ENCODE data around the gene GNPDA2. TPM values are rescaled to one million over a fixed set of nuclear protein-coding genes. Genes with fewer than 3 reads are reported as not detected.
"Not testable (repeated sequence)": the region's sequence is repeated elsewhere in the genome, so short reads cannot be mapped to it uniquely, and the experiment has no call there.

Gene GNPDA2
- 17.6 TPM for total RNA-seq

DNA sequence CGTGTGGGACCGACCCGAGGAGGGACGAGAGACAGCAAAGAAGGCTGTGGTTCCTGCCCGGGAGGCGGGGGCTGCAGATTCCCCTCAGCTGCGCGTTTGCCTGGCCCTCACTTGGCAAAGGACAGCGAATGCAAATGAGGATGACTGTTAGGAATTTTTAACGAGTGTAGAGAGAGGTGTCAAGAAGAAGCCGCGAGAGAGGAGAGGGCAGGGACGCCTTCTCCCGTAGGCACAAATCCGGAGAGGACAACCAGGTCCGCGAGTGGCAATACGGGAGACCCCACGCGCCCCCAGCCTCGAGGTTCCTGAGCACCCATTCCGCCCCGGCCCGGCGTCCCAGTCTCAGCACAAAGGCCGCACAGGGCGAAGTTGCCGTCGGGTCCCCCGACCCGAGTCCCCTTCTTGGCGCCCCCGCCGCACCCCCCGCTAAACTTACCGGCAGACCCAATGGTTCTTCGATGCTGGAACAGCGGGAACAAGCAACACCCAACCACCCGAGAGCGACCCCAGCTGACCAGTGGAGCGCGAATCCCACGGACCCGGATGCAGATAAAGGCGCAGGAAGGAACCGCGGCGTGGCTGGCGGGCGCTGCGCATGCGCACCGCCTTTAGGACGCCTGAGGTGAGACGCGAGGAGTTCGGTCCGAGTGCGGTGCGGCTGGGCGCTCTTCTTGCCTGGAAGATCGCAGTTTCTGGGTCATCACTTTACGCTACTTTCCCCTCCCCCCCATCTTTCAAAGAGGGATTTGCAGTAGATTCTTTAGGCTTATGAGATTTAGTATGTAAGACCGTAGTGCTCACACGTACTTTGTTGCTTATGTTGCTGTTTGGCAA lies at the start of gene GNPDA2:
Gene GNPDA2, minus strand, starts transcription at position 519 of the 834 bp plus-strand sequence. CDS start 4,349 bp downstream, outside the sequence.
- ATAC-seq (peak; percentile 99), DNase-seq (ENCODE audit: low spot score) (peak; percentile 93)
- intact Hi-C loops (cut with DNase I): no loop called here

DNA sequence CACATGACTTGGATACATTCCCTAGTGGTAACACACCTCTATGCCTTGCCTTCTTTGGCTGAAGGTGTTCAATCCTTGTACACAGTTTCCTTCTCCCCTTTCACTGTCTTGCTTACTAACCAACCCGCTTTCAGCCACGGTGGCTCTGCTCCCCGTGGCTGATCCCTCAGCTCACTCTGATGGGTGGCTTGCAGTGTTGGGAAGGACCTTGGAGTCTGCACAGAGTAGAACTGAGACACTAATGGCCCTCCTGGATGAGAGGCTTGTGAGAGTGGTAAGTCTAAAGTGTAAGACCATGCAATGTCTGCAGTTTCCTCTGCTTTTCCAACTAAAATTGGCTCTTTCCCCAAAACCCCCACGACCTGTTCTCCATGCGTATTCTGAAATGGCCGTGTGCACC lies 46.0 kb upstream of the GNPDA2 start:
- ATAC-seq: no peak
- DNase-seq (ENCODE audit: low spot score): no peak
- intact Hi-C loops (cut with DNase I): no loop called here

GRCh38 chr4:44771789-44772188 lies 45.4 kb upstream of the GNPDA2 start:
- DNase-seq (ENCODE audit: low spot score) (no peak), ATAC-seq (no peak)
- intact Hi-C loops (cut with DNase I): no loop called here

DNA sequence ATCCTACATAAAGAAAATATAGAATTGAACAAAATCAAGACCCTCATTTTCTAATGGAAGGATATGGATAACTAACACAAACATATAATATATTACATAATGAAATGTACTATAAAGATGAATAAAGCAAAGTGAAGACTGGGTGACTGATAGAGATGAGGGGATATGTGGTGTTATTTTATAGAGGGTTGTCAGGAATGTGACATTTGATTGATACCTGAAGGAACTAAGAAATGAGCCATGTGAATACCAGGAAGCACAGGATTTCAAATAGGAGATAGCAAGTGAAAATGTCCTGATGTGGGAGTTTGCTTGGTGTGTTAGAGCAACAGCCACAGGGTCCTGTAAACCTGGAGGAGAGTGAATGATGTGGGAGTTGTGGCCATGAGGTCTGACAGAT lies 40.1 kb upstream of the GNPDA2 start:
- intact Hi-C loops (cut with DNase I): no loop called here
- DNase-seq (ENCODE audit: low spot score): no peak
- ATAC-seq: no peak

DNA sequence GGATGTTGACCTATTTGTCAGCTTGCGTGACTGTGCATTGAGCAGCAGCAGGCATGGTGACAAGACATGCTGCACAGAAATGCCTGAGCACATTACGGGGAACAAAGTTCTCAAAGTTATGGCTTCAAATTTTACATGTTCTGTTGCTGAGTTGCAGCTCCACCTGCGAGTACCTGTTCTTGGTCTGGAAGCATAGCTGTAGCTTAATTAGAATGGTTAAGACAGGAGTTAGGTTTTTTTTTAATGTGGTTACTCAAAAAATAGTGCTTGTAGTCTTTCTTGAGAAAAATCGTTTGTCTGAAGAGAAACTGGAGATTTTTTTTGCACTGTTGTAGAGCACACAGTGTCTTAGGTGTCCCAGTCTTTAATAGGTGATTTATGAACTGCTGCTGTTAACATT lies 38.8 kb upstream of the GNPDA2 start:
- no peak for DNase-seq (ENCODE audit: low spot score)
- ATAC-seq: no peak
- intact Hi-C loops (cut with DNase I): no loop called here

GRCh38 chr4:44761306-44761705 lies 35.0 kb upstream of the GNPDA2 start:
- DNase-seq (ENCODE audit: low spot score): no peak
- no peak for ATAC-seq
- intact Hi-C loops (cut with DNase I): no loop called here

- ATAC-seq (peak; percentile 71), DNase-seq (ENCODE audit: low spot score) (no peak)
- intact Hi-C loops (cut with DNase I): no loop called here
These were observed 34.0 kb upstream of the GNPDA2 start for GRCh38 chr4:44760142-44760898.

GRCh38 chr4:44756559-44756958 lies 30.2 kb upstream of the GNPDA2 start:
- DNase-seq (ENCODE audit: low spot score): no peak
- intact Hi-C loops (cut with DNase I): no loop called here
- no peak for ATAC-seq

DNA sequence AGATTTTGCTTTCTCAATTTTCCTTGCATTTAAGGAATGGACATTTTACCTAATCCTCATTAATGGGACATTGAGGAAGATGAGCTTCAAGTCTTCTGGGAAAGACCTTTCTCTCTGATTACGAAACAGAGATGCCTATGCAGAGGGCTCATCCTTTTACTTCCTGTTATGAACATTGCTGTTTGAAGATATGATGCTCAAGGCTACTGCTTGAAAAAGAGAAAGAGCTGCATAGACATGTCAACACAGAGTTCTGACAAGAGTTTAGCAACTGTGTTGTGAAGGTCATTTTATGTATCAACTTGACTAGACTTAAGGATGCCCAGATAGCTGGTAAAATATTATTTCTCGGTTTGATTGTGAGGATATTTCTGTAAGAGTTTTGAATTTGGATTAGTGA lies 13.8 kb upstream of the GNPDA2 start:
- ATAC-seq: no peak
- intact Hi-C loops (cut with DNase I): no loop called here
- no peak for DNase-seq (ENCODE audit: low spot score)

DNA sequence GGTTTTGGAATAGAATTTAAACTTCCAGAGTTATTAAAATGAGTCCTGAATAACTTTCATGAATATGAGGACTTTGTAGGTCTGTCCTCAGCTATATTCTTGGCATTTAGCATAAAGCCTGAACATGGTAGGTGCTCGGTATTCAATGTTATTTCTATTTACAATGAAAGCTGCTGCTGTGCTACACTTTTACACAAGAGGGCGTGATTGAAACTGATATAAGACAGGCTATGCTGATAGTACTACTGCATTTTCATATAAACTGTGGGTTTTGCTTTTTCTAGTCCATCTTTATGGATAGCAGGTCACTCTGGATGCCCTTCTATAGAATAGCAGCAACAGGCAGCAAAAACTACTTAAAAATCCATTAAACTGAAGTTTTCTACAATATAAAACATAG lies 12.3 kb upstream of the GNPDA2 start:
- DNase-seq (ENCODE audit: low spot score) (no peak), ATAC-seq (no peak)
- intact Hi-C loops (cut with DNase I): no loop called here

DNA sequence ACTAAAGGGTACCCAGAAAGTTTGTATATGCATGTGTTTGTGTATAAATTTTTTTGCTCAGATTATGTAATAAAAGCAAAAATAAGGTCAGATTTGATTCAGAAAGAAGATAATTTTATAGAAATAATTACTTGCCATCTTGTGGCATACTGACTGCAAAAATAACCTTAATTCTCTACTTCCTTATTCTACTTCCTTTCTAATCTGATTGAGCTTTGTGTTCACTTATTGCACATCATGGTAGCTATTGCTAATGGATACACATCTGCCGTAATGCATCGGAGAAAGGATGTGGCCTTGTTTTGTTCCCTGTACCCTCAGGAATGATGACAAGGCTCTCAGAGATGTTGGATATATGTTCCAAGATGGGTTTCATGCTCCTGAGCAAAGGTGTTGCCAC lies 10.5 kb upstream of the GNPDA2 start:
- ATAC-seq: no peak
- DNase-seq (ENCODE audit: low spot score): no peak
- intact Hi-C loops (cut with DNase I): no loop called here

DNA sequence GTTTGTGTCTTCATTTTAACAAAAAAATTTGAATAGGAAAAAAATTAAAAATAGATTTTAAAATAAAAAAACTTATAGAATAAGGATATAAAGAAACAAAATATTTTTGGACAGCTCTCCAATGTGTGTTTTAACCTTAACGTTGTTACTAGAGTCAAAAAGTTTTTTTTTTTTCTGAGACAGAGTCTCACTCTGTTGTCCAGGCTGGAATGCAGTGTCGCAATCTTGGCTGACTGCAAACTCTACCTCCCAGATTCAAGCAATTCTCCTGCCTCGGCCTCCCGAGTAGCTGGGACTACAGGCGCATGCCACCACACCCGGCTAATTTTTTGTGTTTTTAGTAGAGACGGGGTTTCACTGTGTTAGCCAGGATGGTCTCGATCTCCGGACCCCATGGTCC lies 2.3 kb upstream of the GNPDA2 start:
- intact Hi-C loops (cut with DNase I): not testable (repeated sequence)

GRCh38 chr4:44727471-44727870 lies 1.1 kb upstream of the GNPDA2 start:
- DNase-seq (ENCODE audit: low spot score) (no peak), ATAC-seq (no peak)
- intact Hi-C loops (cut with DNase I): no loop called here

More for the DNA sequence above, 2.3 kb upstream of the GNPDA2 start:
- ATAC-seq; DNase-seq (ENCODE audit: low spot score): not testable (repeated sequence)

DNA sequence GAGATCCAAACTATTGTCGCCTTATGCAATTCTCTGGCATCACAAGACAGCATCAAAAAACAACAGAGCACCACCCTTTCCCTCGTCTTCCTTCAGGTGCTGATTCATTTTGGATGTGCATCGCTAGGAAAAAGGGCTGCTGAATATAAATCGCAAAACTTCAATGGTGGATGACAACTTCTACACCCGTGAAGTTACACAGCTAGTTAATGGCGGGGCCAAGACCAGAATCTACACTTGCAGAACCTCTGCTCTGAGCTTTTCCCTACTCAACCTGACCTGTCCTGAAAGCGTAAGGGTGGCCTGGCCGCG lies 674 bp downstream of the GNPDA2 start:
- ATAC-seq: peak; percentile 27
- no peak for DNase-seq (ENCODE audit: low spot score)
- intact Hi-C loops (cut with DNase I): no loop called here

- intact Hi-C loops (cut with DNase I): no loop called here
- no peak for DNase-seq (ENCODE audit: low spot score)
These were observed 1.2 kb downstream of the GNPDA2 start for GRCh38 chr4:44725166-44725565.

DNA sequence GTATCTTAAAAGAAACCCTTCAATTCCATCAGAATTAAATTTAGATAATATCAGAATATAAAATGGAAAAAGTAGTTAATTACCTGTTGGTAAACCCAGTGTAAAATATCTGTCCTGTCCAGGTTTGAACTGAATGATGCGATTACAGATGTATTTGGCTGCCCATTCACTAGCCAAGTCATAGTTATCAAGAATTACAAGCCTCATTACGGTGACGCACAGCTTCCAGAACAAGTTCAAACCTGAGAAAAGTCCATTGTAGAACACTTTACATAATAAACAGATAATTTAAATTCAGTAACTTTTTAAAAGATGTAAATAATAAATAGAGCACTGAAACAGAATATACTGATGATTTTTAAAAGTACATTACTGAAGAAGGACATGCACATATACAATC lies 4.4 kb downstream of the GNPDA2 start:
- ATAC-seq (no peak), DNase-seq (ENCODE audit: low spot score) (no peak)
- intact Hi-C loops (cut with DNase I): no loop called here

More at GRCh38 chr4:44725166-44725565, 1.2 kb downstream of the GNPDA2 start:
- ATAC-seq: no peak

- no peak for ATAC-seq
- no peak for DNase-seq (ENCODE audit: low spot score)
- intact Hi-C loops (cut with DNase I): no loop called here
These were observed 6.0 kb downstream of the GNPDA2 start for GRCh38 chr4:44720371-44720770.

DNA sequence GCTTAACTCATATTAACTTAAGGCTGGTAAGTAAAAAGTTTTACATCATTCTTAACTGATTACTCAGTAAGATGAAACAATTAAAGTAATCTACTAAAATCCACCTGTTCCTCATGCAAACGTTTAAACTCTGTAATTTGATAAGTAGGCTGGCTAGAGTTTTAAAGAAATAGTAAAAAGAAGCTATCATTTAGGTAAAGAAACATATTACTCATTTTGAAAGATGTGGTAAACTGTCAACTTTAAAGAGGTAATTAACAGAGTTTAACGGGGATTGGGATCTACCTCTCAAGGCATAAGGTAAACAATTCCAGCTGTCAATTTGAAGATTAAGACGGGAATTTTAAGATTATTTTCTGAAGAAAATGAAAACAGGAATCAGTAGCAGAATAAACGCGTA lies 9.8 kb downstream of the GNPDA2 start:
- ATAC-seq (no peak), DNase-seq (ENCODE audit: low spot score) (no peak)
- intact Hi-C loops (cut with DNase I): no loop called here

DNA sequence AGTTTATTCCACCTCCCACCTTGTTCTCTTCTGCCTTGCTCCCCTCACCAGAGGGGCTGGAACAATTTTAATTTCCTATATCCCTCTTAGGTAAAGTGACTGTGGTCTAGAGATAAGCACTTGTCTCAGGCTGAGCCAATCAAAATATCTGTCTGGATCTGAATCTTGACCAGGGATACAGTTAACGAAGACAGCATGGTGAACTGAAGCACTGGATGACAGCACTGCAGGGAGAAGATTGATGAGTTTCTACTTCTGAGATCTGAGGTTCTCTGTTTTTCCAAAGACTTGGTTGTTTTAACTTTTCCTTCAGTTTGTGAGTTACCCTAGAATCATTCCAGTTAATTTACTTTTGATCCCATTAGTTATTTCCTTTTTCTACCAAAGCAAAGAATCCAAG lies 13.2 kb downstream of the GNPDA2 start:
- ATAC-seq (no peak), DNase-seq (ENCODE audit: low spot score) (no peak)
- intact Hi-C loops (cut with DNase I): no loop called here

- DNase-seq (ENCODE audit: low spot score) (no peak), ATAC-seq (no peak)
- intact Hi-C loops (cut with DNase I): no loop called here
These were observed 21.7 kb downstream of the GNPDA2 start for GRCh38 chr4:44704673-44705072.

DNA sequence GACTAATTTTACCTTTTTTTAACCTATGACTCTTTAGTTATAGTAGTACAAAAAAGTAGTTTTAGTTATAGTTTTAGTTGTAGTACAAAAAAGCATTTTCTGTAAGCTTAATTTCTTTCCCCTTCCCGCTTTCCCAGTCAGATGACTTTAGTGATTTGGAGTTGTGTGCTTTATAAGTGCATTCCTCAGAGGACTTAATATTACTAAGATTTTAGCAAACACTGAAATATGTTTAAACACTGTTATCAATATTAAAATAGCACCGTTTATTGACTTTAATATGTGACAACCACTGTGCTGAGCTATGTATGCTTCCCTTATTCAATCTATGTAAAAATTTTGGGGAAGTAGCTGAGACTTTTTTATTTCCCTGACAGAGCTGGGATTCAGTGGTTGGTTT lies 25.3 kb downstream of the GNPDA2 start:
- DNase-seq (ENCODE audit: low spot score): no peak
- intact Hi-C loops (cut with DNase I): no loop called here
- no peak for ATAC-seq

Measured in sciatic nerve (tissue), 2 donors.